Vagina (tissue), 2 donors: ENCODE measurements around the gene EEF1E1. TPM values are rescaled to one million over a fixed set of nuclear protein-coding genes. Genes with fewer than 3 reads are reported as not detected.

Experiments used
- DNase-seq, 2 donors: peaks; one replicate each; pipeline ENCODE4 v3.0.0-alpha.2; 2017; ENCODE audit errors: extremely low spot score in 2 of 2
- H3K27ac ChIP-seq: fragments of 200-600 bp; sonication (generic); one replicate; pipeline ENCODE4 v1.5.1; 2019
- H3K27me3 ChIP-seq: fragments of 200-600 bp; sonication (generic); one replicate; pipeline ENCODE4 v1.5.1; 2019
- H3K36me3 ChIP-seq, 2 donors: fragments of 200-600 bp; sonication (generic); one replicate each; pipeline ENCODE4 v1.5.1; 2017 to 2019
- H3K4me1 ChIP-seq: fragments of 200-600 bp; sonication (generic); one replicate; pipeline ENCODE4 v1.5.1; 2019
- H3K4me3 ChIP-seq, 2 donors: fragments of 200-600 bp; sonication (generic); 1 replicate in 1 of 2; 2 replicates in 1 of 2; pipeline ENCODE4 v1.5.1; 2016 to 2019
- H3K9me3 ChIP-seq: fragments of 200-600 bp; sonication (generic); one replicate; pipeline ENCODE4 v1.5.1; 2019
- POLR2A ChIP-seq, 2 donors: fragments of 450-650 bp; IDR thresholded peaks; one replicate each; pipeline ENCODE4 v1.6.1; 2017; ENCODE audit warnings: antibody characterized with exemption in 2 of 2, mild to moderate bottlenecking in 2 of 2, moderate library complexity in 2 of 2
- POLR2AphosphoS5 ChIP-seq, 2 donors: sonication (generic); formaldehyde crosslinking; IDR thresholded peaks; one replicate each; pipeline ENCODE4 v1.9.0; 2017; ENCODE audit warnings: antibody characterized with exemption in 2 of 2, mild to moderate bottlenecking in 2 of 2, low read depth in 1 of 2; ENCODE audit not compliant: insufficient read depth in 1 of 2
- intact Hi-C: fragments of 100-400 bp; cut with DNase I; formaldehyde crosslinking; loops from one replicate; pipeline ENCODE4 v1.15.1; 2023
- total RNA-seq: library from RNA; depleted of rRNA; stranded (reverse); fragments of >200 nt; gene quantifications from one replicate; pipeline ENCODE4 v1.2.3, GENCODE V29; 2016
- TF ChIP-seq, protein P1 (sequence below), 3 experiments: fragments of 450-650 bp in 2 of 3; fragments of 200-600 bp in 1 of 3; sonication (generic) in 1 of 3; IDR thresholded peaks; one replicate each; pipeline ENCODE4 v1.5.1; 2017 to 2019; ENCODE audit warnings: antibody characterized with exemption in 3 of 3, mild to moderate bottlenecking in 2 of 3, moderate library complexity in 2 of 3

EEF1E1 gene
- total RNA-seq, 1 donor from 2014 or later: 53.0 TPM

DNA sequence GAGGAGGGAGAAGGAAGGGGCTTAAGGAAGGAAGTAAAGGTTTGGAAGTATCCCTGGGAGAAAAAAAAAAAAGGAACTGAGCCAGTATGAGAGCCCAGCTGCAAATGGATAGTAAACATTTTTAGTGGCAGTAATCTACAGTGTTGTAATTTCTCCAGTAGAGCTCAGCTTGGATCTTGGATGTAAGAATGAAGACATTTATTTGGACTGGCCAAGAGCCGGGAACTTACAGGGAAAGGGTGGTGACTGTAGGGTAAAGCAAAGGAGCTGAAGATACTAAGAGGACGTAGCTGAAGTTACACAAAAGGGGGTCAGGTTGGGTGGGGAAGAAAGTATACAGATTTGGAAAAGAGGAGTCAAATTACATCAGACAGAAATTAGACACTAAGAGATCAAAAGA, 13.5 kb downstream of the EEF1E1 start:
- H3K27ac ChIP-seq: no peak overlapping the region
- H3K36me3 ChIP-seq: peaks cover 0 to 26% of the 10 kb centered on the region in 2 donors
- no peak for TF ChIP-seq POLR2AphosphoS5 (IDR thresholded peaks at IDR 0.05; ENCODE audit: insufficient read depth in 1 of 2, low read depth in 1 of 2)
- TF ChIP-seq POLR2A (IDR thresholded peaks at IDR 0.05): no peak
- TF ChIP-seq, protein P1, sequence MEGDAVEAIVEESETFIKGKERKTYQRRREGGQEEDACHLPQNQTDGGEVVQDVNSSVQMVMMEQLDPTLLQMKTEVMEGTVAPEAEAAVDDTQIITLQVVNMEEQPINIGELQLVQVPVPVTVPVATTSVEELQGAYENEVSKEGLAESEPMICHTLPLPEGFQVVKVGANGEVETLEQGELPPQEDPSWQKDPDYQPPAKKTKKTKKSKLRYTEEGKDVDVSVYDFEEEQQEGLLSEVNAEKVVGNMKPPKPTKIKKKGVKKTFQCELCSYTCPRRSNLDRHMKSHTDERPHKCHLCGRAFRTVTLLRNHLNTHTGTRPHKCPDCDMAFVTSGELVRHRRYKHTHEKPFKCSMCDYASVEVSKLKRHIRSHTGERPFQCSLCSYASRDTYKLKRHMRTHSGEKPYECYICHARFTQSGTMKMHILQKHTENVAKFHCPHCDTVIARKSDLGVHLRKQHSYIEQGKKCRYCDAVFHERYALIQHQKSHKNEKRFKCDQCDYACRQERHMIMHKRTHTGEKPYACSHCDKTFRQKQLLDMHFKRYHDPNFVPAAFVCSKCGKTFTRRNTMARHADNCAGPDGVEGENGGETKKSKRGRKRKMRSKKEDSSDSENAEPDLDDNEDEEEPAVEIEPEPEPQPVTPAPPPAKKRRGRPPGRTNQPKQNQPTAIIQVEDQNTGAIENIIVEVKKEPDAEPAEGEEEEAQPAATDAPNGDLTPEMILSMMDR (IDR thresholded peaks at IDR 0.05): no peak
- H3K9me3 ChIP-seq: no peaks in the 10 kb centered on the region
- intact Hi-C loops: no loop called here
- no peaks in the 10 kb centered on the region for H3K27me3 ChIP-seq
- H3K4me1 ChIP-seq: peaks cover 7% of the 10 kb centered on the region
- H3K4me3 ChIP-seq: no peak overlapping the region
- DNase-seq: no peak

DNA sequence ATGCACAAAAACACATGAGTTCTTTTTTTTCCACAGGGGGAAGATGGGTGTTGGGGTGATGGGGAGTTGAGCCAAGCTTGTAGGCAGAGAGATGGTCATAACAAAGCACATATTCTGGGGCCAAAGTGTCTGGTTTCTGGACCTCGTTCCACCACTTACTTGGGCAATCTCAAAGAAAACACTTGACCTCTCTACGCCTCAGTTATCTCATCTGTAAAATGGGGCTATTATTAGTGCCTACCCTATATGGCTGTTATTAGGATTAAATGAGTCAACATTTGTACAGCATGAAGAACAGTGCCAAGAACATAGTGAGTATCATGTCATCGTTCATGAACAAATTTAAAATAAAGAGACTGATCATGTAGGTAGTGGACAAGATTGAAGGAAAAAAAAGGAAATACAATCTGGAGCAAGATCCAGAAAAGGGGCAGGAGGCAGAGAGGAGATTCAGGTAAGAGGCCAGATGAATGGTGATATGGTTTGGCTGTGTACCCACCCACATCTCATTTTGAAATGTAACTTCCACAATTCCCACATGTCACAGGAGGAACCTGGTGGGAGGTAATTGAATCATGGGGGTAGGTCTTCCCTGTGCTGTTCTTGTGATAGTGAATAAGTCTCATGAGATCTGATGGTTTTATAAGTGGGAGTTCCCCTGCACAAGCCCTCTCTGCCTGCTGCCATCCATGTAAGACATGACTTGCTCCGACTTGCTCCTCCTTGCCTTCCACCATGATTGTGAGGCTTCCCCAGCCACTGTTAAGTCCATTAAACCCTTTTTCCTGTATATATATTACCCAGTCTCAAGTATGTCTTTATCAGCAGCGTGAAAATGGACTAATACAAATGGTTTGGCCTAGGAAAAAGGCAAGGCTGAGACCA, 14.2 kb downstream of the EEF1E1 start:
- Histone ChIP-seq H3K36me3 (peaks cover 0 to 26% of the 10 kb centered on the region in 2 donors), H3K9me3 (no peaks in the 10 kb centered on the region)
- intact Hi-C loops: no loop called here

DNA sequence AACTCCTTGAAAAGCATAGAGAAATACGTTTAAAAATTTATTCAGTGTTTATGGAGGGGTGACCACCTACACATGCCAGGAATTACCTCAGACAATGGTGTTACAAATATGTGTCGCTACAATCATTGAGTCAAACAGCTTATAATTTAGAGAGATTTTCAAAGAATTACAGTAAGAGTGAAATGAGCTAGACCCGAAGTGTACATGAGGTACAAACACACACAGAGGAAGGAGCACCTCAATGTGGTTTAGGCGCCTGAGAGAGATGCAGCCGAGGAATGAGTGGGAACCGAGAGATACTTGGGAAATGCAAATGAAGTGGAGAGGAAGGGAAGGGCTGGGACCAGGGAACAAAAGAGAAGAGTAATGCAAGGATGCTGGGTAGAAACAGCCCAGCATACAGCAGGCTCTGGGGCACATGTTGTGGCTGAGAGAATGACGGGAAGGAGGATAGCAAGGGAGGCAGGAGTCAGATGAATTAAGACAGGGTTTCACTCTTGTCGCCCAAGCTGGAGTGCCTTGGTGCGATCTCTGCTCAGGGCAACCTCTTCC, 15.5 kb downstream of the EEF1E1 start:
- no peak overlapping the region for H3K27ac ChIP-seq
- no peak for DNase-seq
- H3K4me3 ChIP-seq: no peak overlapping the region
- peaks cover 0 to 26% of the 10 kb centered on the region in 2 donors for H3K36me3 ChIP-seq
- H3K27me3 ChIP-seq: no peaks in the 10 kb centered on the region
- intact Hi-C loops: no loop called here
- no peaks in the 10 kb centered on the region for H3K9me3 ChIP-seq
- peaks cover 14% of the 10 kb centered on the region for H3K4me1 ChIP-seq
- TF ChIP-seq, protein P1 (IDR thresholded peaks at IDR 0.05): no peak

More for the DNA sequence above, 14.2 kb downstream of the EEF1E1 start:
- H3K4me1 ChIP-seq: peaks cover 9% of the 10 kb centered on the region
- H3K27me3 ChIP-seq: no peaks in the 10 kb centered on the region
- no peak overlapping the region for H3K27ac ChIP-seq
- H3K4me3 ChIP-seq: no peak overlapping the region
- TF ChIP-seq POLR2A (IDR thresholded peaks at IDR 0.05): no peak
- TF ChIP-seq, protein P1 (IDR thresholded peaks at IDR 0.05): no peak
- TF ChIP-seq POLR2AphosphoS5 (IDR thresholded peaks at IDR 0.05; ENCODE audit: insufficient read depth in 1 of 2, low read depth in 1 of 2): no peak
- DNase-seq: no peak

DNA sequence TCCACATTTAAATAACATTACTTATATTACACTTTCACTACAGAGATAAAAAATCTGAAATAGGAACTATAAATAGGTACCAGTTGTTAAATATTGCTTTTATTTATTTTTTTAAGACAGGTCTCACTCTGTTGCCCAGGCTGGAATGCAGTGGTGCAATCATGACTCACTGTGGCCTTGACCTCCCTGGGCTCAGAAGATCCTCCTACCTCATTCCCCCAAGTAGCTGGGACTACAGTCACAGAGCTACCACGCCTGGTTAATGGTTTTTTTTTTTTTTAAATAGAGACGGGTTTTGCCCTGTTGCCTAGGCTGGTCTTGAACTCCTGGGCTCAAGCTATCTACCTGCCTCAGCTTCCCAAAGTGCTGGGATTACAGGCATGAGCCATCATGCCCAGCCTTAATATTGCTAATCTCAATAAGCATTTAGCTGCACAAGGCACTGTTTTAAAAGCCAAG, 17.3 kb downstream of the EEF1E1 start:
- H3K27ac ChIP-seq: no peak overlapping the region
- H3K4me1 ChIP-seq: peaks cover 14% of the 10 kb centered on the region
- intact Hi-C loops: no loop called here
- H3K36me3 ChIP-seq: peaks cover 0 to 21% of the 10 kb centered on the region in 2 donors
- H3K4me3 ChIP-seq: no peak overlapping the region
- no peak for DNase-seq
- no peaks in the 10 kb centered on the region for H3K27me3 ChIP-seq
- TF ChIP-seq POLR2AphosphoS5 (IDR thresholded peaks at IDR 0.05; ENCODE audit: insufficient read depth in 1 of 2, low read depth in 1 of 2): no peak
- TF ChIP-seq, protein P1 (IDR thresholded peaks at IDR 0.05): no peak
- TF ChIP-seq POLR2A (IDR thresholded peaks at IDR 0.05): no peak
- H3K9me3 ChIP-seq: no peaks in the 10 kb centered on the region

DNA sequence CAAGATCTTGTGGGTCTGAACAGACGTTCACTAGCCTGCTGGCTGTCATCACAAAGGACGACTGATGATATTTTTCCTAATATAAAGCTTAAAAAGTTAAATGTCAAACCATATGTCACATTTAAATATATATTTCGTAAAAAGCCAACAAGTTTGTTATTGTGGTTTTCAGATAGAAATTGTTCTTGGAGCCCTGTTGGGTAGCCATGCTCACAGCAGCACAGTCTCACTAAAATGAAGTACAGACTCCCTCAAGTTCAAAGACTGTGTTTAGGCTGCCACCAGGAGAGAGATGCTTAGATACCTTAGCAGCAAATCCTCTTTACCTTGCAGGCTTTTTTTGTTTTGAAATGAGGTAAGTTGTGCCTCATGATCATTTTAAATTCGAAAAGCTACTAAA, 17.8 kb downstream of the EEF1E1 start:
- Histone ChIP-seq H3K27me3 (no peaks in the 10 kb centered on the region), H3K4me3 (no peak overlapping the region), H3K27ac (no peak overlapping the region), H3K4me1 (peaks cover 14% of the 10 kb centered on the region), H3K36me3 (peaks cover 0 to 17% of the 10 kb centered on the region in 2 donors), H3K9me3 (no peaks in the 10 kb centered on the region)
- intact Hi-C loops: no loop called here
- TF ChIP-seq POLR2AphosphoS5 (IDR thresholded peaks at IDR 0.05; ENCODE audit: insufficient read depth in 1 of 2, low read depth in 1 of 2) (no peak), POLR2A (IDR thresholded peaks at IDR 0.05) (no peak)
- TF ChIP-seq, protein P1 (IDR thresholded peaks at IDR 0.05): no peak
- no peak for DNase-seq
